Hepatocyte (in vitro differentiated cells): ENCODE results near the gene MMD.

ENCODE experiments used
- CTCF ChIP-seq: fragments of 200-600 bp; sonication (generic); IDR thresholded peaks from 2 replicates; pipeline ENCODE4 v1.5.1; 2016; ENCODE audit warnings: antibody characterized with exemption, mild to moderate bottlenecking; ENCODE audit not compliant: poor library complexity
- EZH2phosphoT487 ChIP-seq: fragments of 200-600 bp; sonication (generic); IDR thresholded peaks from one replicate; pipeline ENCODE4 v1.6.1; 2018; ENCODE audit warnings: antibody characterized with exemption, mild to moderate bottlenecking, low read depth, moderate library complexity; ENCODE audit not compliant: unreplicated experiment, severe bottlenecking

GRCh38 chr17:55416000-55416399, 5.6 kb downstream of the MMD start:
- no peak for TF ChIP-seq CTCF
- TF ChIP-seq EZH2phosphoT487: no peak
